K562 (cell line): ENCODE results near the gene PLAGL1. TPM values are rescaled to one million over a fixed set of nuclear protein-coding genes. Genes with fewer than 3 reads are reported as not detected.
A peak's percentile ranks its signal among the peaks of the same experiment; 100 is the strongest.

Source experiments
- DEAF1 ChIP-seq: fragments of 450-650 bp; formaldehyde crosslinking; IDR thresholded peaks from 2 replicates; pipeline ENCODE4 v1.4.0; 2020; ENCODE audit warnings: mild to moderate bottlenecking, moderate library complexity
- FOXJ2 ChIP-seq: fragments of 200-800 bp; sonication (Bioruptor generic); IDR thresholded peaks from 2 replicates; pipeline ENCODE4 v1.6.1; 2016; ENCODE audit warnings: missing genetic modification characterization, missing compliant biosample characterization
- GATA2 ChIP-seq: sonication (generic); formaldehyde crosslinking; IDR thresholded peaks from 2 replicates; pipeline ENCODE4 v1.4.0; 2020; ENCODE audit warnings: mild to moderate bottlenecking, missing genetic modification reagents
- ID3 ChIP-seq, 2 experiments: fragments of 250-450 bp in 1 of 2; fragments of 450-650 bp in 1 of 2; sonication (Bioruptor Pico) in 1 of 2; IDR thresholded peaks; 2 replicates each; pipeline versions ENCODE4 v1.6.1 to v1.8.0; 2016 to 2021; ENCODE audit warnings: mild to moderate bottlenecking in 2 of 2, moderate library complexity in 2 of 2, missing compliant biosample characterization in 1 of 2, missing genetic modification characterization in 1 of 2
- JUND ChIP-seq, 2 experiments: IDR thresholded peaks; 2 replicates in 1 of 2; 3 replicates in 1 of 2; pipeline ENCODE4 v1.6.1; 2011; ENCODE audit warnings: borderline replicate concordance in 2 of 2, low read depth in 2 of 2, low read length in 2 of 2, improper control_type of control experiment in 1 of 2, missing biosample characterization in 1 of 2, missing genetic modification characterization in 1 of 2, missing genetic modification reagents in 1 of 2
- KDM1A ChIP-seq, 2 experiments: fragments of 450-650 bp; IDR thresholded peaks; 2 replicates each; pipeline ENCODE4 v1.6.1; 2016; ENCODE audit warnings: mild to moderate bottlenecking in 2 of 2
- MYNN ChIP-seq, 2 experiments: sonication (generic); formaldehyde crosslinking in 1 of 2; IDR thresholded peaks; 2 replicates each; pipeline versions ENCODE4 v1.5.0 to v1.6.1; 2016 to 2020; ENCODE audit warnings: antibody characterized with exemption in 1 of 2, missing genetic modification reagents in 1 of 2
- NFATC3 ChIP-seq: fragments of 450-650 bp; IDR thresholded peaks from 2 replicates; pipeline ENCODE4 v1.6.1; 2017; ENCODE audit warnings: mild to moderate bottlenecking
- NFIC ChIP-seq: fragments of 450-650 bp; IDR thresholded peaks from 2 replicates; pipeline ENCODE4 v1.6.1; 2017; ENCODE audit warnings: mild to moderate bottlenecking, inconsistent platforms
- NUFIP1 ChIP-seq: fragments of 450-650 bp; IDR thresholded peaks from 2 replicates; pipeline ENCODE4 v1.6.1; 2018; ENCODE audit not compliant: partially characterized antibody
- POLR2G ChIP-seq: fragments of 200-400 bp; formaldehyde crosslinking; IDR thresholded peaks from 2 replicates; pipeline ENCODE4 v1.6.1; 2017; ENCODE audit warnings: low read depth, mild to moderate bottlenecking, antibody characterized with exemption, low read length, moderate library complexity
- RAD21 ChIP-seq, 2 experiments: fragments of 250-450 bp in 1 of 2; fragments of 450-650 bp in 1 of 2; sonication (Bioruptor Pico) in 1 of 2; formaldehyde crosslinking in 1 of 2; IDR thresholded peaks in 1 of 2; conservative IDR thresholded peaks in 1 of 2; 2 replicates each; pipeline versions ENCODE4 v1.4.0 to v1.8.0; 2020 to 2022; ENCODE audit warnings: mild to moderate bottlenecking in 2 of 2, moderate library complexity in 1 of 2
- REST ChIP-seq, 2 experiments: fragments of 450-650 bp; formaldehyde crosslinking in 1 of 2; IDR thresholded peaks; 2 replicates each; pipeline versions ENCODE4 v1.4.0 to v1.6.1; 2014 to 2020; ENCODE audit warnings: mild to moderate bottlenecking in 2 of 2, borderline replicate concordance in 1 of 2, low read depth in 1 of 2
- SMC3 ChIP-seq: conservative IDR thresholded peaks from 2 replicates; pipeline ENCODE4 v1.6.1; 2011; ENCODE audit warnings: low read depth, low read length, improper control_type of control experiment; ENCODE audit not compliant: insufficient read depth
- SPI1 ChIP-seq: IDR thresholded peaks from 2 replicates; pipeline ENCODE4 v1.6.1; 2011; ENCODE audit warnings: low read depth, low read length, control low read depth, borderline replicate concordance
- TEAD1 ChIP-seq, 2 experiments: fragments of 450-650 bp in 1 of 2; sonication (generic) in 1 of 2; formaldehyde crosslinking; IDR thresholded peaks; 2 replicates each; pipeline versions ENCODE4 v1.4.0 to v1.8.0; 2020 to 2022; ENCODE audit warnings: mild to moderate bottlenecking in 2 of 2, missing genetic modification reagents in 1 of 2
- polyA plus RNA-seq, 8 experiments: library from polyadenylated mRNA; depleted of rRNA in 4 of 8; stranded (reverse) in 5 of 8; unstranded in 3 of 8; fragments of >200 nt; fragmentation: Nextera tagmentation in 2 of 8; fragmentation: Illumina TruSeq in 1 of 8; extraction: Ambion mirVana in 2 of 8; extraction: Trizol in 1 of 8; gene quantifications; 2 replicates each; pipeline versions ENCODE4 v1.2.1 to v1.2.3, GENCODE V29; 2011 to 2014; ENCODE audit warnings: inconsistent platforms in 1 of 8, missing spikeins in 1 of 8
- total RNA-seq, 7 experiments: library from RNA; depleted of rRNA in 6 of 7; stranded (reverse); fragments of >200 nt in 6 of 7; fragmentation: Illumina TruSeq in 2 of 7; extraction: Trizol in 2 of 7; gene quantifications; 2 replicates each; pipeline versions ENCODE4 v1.2.1 to v1.2.3, GENCODE V29; 2011 to 2021; ENCODE audit warnings: low replicate concordance in 1 of 7

PLAGL1 gene
- total and polyA plus RNA-seq, 9 of the 15 experiments (the other 6 are each of a cell fraction or from before 2014, with no cell fraction given) = 4.9 to 29.6 (median 13.2) TPM

- peak; percentile 93 for TF ChIP-seq REST (IDR thresholded peaks at IDR 0.05; ENCODE audit: borderline replicate concordance)
- TF ChIP-seq REST (CRISPR knock-in tag; IDR thresholded peaks at IDR 0.05; ENCODE audit: low read depth) = no peak
- peak in 1 of 2 experiments; percentile 70; a peak in 1 of 4 replicates for TF ChIP-seq TEAD1 (CRISPR knock-in tag; IDR thresholded peaks at IDR 0.05)
- 0 out of 2 replicates have a peak, but pooled peaks have one; percentile 6 for TF ChIP-seq JUND (IDR thresholded peaks at IDR 0.05; ENCODE audit: borderline replicate concordance, low read depth, low read length)
- no peak for TF ChIP-seq JUND (tag; IDR thresholded peaks at IDR 0.05; ENCODE audit: borderline replicate concordance, low read depth, low read length)
- TF ChIP-seq NFIC = peak; percentile 63
- TF ChIP-seq KDM1A (IDR thresholded peaks at IDR 0.05) = 0 out of 4 replicates have a peak, but pooled peaks of 1 of the 2 experiments have one; percentile 8
- 0 out of 2 replicates have a peak, but pooled peaks have one; percentile 9 for TF ChIP-seq SPI1
- TF ChIP-seq NFATC3 = 0 out of 2 replicates have a peak, but pooled peaks have one; percentile 16
- TF ChIP-seq MYNN (IDR thresholded peaks at IDR 0.05) = 0 out of 2 replicates have a peak, but pooled peaks have one; percentile 47
- TF ChIP-seq MYNN (CRISPR knock-in tag; IDR thresholded peaks at IDR 0.05) = no peak
- TF ChIP-seq POLR2G = no peak
- TF ChIP-seq SMC3 = peak; percentile 93
- no peak for TF ChIP-seq FOXJ2
- TF ChIP-seq GATA2 (CRISPR knock-in tag) = peak; percentile 48; the same call in 1 of the 2 replicates
- TF ChIP-seq RAD21 (CRISPR knock-in tag; conservative IDR thresholded peaks at IDR 0.05 in 1 of 2, IDR thresholded peaks at IDR 0.05 in 1 of 2) = peak; percentile 98 to 99
- TF ChIP-seq NUFIP1 = no peak
- TF ChIP-seq ID3 (CRISPR knock-in tag; IDR thresholded peaks at IDR 0.05) = no peak
- 0 out of 2 replicates have a peak, but pooled peaks have one; percentile 38 for TF ChIP-seq ID3 (tag; IDR thresholded peaks at IDR 0.05)
- peak; percentile 96 for TF ChIP-seq DEAF1
Measured at GRCh38 chr6:144013486-144013909, 5.4 kb upstream of the PLAGL1 start (continued).
